PFSK-1 (cell line): ENCODE measurements around the gene KCNMB2.

Experiments
- FOXP2 ChIP-seq: optimal IDR thresholded peaks from 2 replicates; pipeline ENCODE3; 2011; ENCODE audit warnings: borderline replicate concordance, control low read depth, inconsistent platforms; ENCODE audit not compliant: insufficient read depth; ENCODE audit errors: extremely low read length, extremely low read depth
- POLR2AphosphoS5 ChIP-seq: IDR thresholded peaks from 2 replicates; pipeline ENCODE4 v1.6.1; 2012; ENCODE audit warnings: low read depth, mild to moderate bottlenecking, control low read depth, low read length, moderate library complexity
- REST ChIP-seq, 2 experiments: IDR thresholded peaks; 2 replicates each; pipeline versions ENCODE4 v1.6.1 to v1.8.0; 2011 to 2012; ENCODE audit warnings: low read depth in 2 of 2, low read length in 2 of 2, control low read depth in 1 of 2, inconsistent platforms in 1 of 2, mild to moderate bottlenecking in 1 of 2, moderate library complexity in 1 of 2; ENCODE audit not compliant: insufficient read depth in 1 of 2
- SIN3A ChIP-seq: IDR thresholded peaks from 2 replicates; pipeline ENCODE4 v1.6.1; 2012; ENCODE audit warnings: mild to moderate bottlenecking, low read length, moderate library complexity, borderline replicate concordance; ENCODE audit not compliant: insufficient read depth
- TAF1 ChIP-seq: IDR thresholded peaks from 2 replicates; pipeline ENCODE4 v1.6.1; 2012; ENCODE audit warnings: low read length, control low read depth, borderline replicate concordance; ENCODE audit not compliant: insufficient read depth

The KCNMB2 gene

DNA sequence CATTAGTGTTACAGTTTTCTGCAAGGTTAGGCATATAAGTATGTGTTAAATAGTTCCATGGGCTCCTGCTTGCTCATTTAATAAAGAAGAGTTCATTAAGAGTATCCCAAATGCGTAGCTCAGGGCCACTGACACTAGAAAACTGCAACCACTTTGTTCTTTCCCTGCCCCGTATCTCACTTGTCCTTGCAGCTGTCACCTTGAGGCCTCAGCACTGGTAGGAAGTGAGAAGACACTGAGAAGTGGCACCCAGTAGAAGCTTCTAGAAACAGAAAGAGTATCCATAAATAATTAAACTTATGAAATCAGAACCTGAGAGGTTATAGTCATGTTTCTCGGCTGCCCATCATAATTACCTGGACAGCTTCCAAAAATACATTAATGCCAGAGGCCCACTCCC, 266.0 kb downstream of the KCNMB2 start:
- no peak for TF ChIP-seq FOXP2

DNA sequence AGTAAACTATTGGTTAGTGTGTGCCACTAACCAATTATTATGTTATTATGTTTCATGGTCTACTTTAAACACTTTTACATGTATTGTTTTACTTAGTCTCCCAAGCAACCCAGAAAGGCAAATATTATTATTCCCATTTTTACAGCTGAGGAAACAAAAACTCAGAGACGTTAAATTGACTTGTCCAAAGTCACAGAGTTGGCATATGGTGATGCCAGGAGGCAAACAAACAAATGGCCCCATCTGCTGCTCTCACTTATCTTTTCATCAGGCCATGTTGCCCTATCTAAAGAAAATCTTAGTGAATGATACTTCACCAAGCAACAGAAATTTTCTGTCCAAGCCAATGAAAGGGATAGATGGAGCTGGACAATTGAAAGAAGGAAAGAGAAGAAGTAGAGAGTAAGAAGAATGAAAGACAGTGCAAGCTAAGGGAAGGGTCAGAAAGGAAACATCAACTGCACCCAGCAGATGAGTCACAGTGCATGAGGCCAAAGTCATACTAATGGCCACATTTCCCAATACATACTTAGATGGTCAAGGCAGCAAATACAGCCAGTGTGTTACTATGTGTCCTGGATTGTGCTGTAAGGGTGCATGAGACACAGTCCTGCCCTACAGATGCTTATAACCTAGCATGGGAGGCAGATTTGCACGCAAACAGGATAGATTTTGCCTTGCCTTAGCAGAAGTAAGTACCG, 266.9 kb downstream of the KCNMB2 start:
- TF ChIP-seq SIN3A = no peak
- TF ChIP-seq FOXP2 = no peak
- TF ChIP-seq POLR2AphosphoS5 = no peak
- TF ChIP-seq REST (IDR thresholded peaks at IDR 0.05; ENCODE audit: insufficient read depth in 1 of 2, low read depth in 2 of 2, low read length in 2 of 2) = no peak
- no peak for TF ChIP-seq TAF1

- TF ChIP-seq FOXP2 (no peak), TAF1 (no peak), SIN3A (no peak), POLR2AphosphoS5 (no peak), REST (IDR thresholded peaks at IDR 0.05; ENCODE audit: insufficient read depth in 1 of 2, low read depth in 2 of 2, low read length in 2 of 2) (no peak)
These were observed 268.4 kb downstream of the KCNMB2 start for GRCh38 chr3:178804606-178805005.

GRCh38 chr3:178805741-178806140, 269.5 kb downstream of the KCNMB2 start:
- TF ChIP-seq TAF1 = no peak
- no peak for TF ChIP-seq SIN3A
- TF ChIP-seq POLR2AphosphoS5 = no peak
- no peak for TF ChIP-seq REST (IDR thresholded peaks at IDR 0.05; ENCODE audit: insufficient read depth in 1 of 2, low read depth in 2 of 2, low read length in 2 of 2)
- TF ChIP-seq FOXP2 = no peak

DNA sequence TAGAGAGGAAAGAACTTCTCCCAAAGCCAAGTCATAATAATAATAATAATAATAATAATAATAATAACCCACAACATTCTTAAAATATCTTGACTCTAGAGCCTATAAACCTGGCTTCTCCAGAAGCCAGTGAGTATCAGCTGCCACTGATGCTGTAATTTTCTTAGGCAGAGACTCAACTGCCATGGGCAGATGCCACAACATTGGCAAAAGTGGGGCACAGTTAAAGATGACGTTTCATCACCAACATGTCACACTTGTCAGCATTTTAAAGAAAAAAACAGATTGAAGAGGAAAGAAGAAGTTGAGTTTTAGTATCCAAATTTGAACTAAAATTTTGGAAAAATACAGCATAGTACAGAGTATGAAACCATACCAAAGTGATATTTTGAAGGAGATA, 270.4 kb downstream of the KCNMB2 start:
- TF ChIP-seq TAF1 (no peak), POLR2AphosphoS5 (no peak), SIN3A (no peak), FOXP2 (no peak), REST (IDR thresholded peaks at IDR 0.05; ENCODE audit: insufficient read depth in 1 of 2, low read depth in 2 of 2, low read length in 2 of 2) (no peak)
